Kidney epithelial cell (primary cell): ENCODE measurements around the gene STK16. TPM values are rescaled to one million over a fixed set of nuclear protein-coding genes. Genes with fewer than 3 reads are reported as not detected.

Experiments used
- DNase-seq: peaks from one replicate; pipeline ENCODE4 v3.0.0-alpha.2; 2010; ENCODE audit warnings: low read depth
- H3K27me3 ChIP-seq: 2 replicates; pipeline ENCODE4 v1.6.0; 2011; ENCODE audit warnings: low read length; ENCODE audit not compliant: control insufficient read depth, insufficient read depth
- H3K36me3 ChIP-seq: 2 replicates; pipeline ENCODE4 v1.5.1; 2011; ENCODE audit warnings: low read length; ENCODE audit not compliant: control insufficient read depth, insufficient read depth
- H3K4me3 ChIP-seq: 2 replicates; pipeline ENCODE4 v1.5.1; 2011; ENCODE audit warnings: low read depth, mild to moderate bottlenecking, control low read depth, low read length
- CTCF ChIP-seq: IDR thresholded peaks from 2 replicates; pipeline ENCODE4 v1.5.1; 2011; ENCODE audit warnings: mild to moderate bottlenecking, moderate library complexity, low read length, control low read depth, inconsistent platforms; ENCODE audit not compliant: insufficient read depth, poor library complexity, severe bottlenecking
- total RNA-seq: library from RNA; depleted of rRNA; stranded (reverse); fragments of >200 nt; gene quantifications from 2 replicates; pipeline ENCODE4 v1.2.3, GENCODE V29; 2015

STK16 gene
- total RNA-seq, 1 donor from 2014 or later, result 30.0 TPM

DNA sequence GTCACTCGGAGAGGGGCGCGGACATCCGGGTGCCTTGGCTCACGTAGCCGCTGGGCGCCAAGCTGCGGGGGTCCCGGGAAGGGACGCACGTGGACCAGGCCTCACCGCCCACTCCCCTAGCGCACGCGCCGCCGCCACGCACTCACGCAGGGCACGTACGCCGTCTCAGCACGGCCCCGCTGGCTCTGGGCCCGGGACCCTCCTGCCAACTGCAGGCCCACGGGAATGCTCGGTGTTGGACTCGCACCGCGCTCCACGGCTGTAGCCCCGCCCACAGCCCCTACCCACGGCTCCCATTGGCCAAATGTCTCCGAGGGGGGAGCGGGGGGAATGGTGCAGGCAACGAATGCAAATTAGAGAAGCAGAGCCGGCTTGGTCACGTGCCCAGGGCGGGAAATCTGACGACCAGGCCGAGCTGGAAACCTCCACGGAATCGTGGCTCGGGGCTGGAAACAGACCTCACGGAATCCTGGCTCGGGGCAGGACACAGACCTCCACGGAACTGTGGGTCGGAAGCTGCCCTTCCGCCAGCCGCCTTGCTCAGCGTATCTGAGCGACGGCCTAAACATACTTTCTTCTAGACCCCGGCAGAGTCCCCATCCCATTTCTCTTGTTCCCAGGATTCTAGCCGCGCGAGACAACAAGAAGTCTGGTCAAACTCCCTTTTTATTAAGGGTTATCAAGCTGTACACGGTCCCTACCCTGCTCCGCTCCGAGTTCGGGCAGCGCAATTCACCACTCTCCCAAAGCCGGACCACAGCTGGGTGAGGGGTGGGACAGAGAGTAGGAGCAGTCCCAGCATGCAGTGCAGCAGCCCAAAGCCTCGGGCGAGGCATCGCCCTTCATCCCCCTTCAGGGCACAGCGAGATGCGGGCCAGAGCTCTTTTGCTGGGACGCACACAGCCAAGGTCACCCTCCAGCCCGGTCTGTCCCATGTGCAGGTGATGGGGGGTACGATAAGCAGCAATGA, 26.3 kb upstream of the STK16 start, which contains the start of gene ABCB6:
Gene ABCB6 (minus strand): TSS at position 227 of the 970 bp plus-strand sequence. CDS start 285 bp downstream, outside the sequence.
- no peak for DNase-seq
- Histone ChIP-seq H3K27me3 (no peaks in the 10 kb centered on the region), H3K36me3 (peaks cover 2% of the 10 kb centered on the region), H3K4me3 (peak within 1 kb of the TSS; percentile 43)
- no peak for TF ChIP-seq CTCF

DNA sequence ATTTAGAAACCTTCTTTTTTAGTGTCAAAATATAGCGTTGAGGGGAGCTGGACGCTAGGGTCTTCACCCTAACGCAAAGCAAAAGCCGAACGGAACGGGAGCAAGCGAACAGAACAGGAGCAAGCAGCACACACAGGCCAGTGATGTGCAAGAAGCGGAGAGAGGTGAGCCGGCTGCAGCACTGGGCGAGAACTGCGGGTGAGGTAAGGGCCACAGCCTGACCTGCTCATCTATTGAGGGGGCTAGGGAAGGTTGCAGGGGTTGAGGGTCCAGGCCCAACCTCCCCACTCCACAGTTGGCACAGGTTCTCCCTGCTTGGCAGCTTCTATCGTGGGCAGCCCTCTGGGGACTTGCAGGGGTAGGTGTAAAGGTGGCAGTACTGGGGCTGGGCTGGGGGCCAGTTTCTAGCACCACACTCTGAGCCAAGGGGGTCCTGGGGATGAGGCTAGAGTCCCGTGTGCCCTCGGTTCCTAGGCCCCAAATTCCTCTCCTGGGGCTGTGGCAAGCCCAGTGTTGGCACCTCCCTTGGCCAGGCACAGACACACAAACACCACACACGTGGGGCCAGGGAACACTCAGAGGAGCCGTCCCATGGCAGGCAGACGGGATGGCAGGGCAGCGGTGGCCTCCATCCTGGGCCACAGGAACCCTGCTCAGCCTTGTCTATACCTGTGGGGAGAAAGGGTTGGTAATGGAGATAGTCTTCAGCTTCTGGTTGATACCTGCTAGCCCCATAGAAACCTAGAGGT, 25.3 kb upstream of the STK16 start:
- H3K36me3 ChIP-seq, result no peaks in the 10 kb centered on the region

GRCh38 chr2:219220652-219221402, 24.5 kb upstream of the STK16 start:
- no peak for TF ChIP-seq CTCF
- Histone ChIP-seq H3K36me3 (no peaks in the 10 kb centered on the region), H3K4me3 (no peak overlapping the region), H3K27me3 (no peaks in the 10 kb centered on the region)
- no peak for DNase-seq

More for the DNA sequence above, 25.3 kb upstream of the STK16 start:
- DNase-seq, result no peak
- Histone ChIP-seq H3K27me3 (no peaks in the 10 kb centered on the region), H3K4me3 (no peak overlapping the region)
- TF ChIP-seq CTCF, result no peak

DNA sequence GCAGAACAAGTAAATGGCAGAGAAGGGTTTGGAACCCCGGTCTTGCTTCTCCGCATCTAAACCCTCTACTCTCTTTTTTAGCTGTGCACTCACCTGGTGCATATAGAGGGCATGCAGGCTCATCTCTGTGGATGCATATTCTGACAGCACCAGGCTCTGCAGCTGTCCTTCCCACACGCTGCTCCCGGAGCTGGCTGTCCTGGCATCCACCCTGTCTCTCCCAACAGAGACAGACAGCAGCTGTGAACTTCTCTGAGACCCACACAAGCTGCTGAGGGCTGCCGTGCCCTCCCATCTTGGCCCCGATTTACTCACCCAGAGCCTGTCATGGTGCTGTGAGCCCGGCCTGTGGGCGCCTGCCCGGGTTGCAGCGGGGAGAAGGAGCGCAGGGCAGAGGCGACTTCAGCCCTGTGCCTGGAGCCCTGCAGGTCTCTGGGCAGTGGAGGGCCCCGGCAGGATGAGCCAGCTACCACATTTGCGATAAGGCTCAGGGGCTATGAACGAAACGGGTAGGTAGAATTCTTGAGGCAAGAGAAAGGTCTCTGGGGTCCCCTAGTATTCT, 23.2 kb upstream of the STK16 start:
- no peak for DNase-seq
- H3K36me3 ChIP-seq, result no peaks in the 10 kb centered on the region
- no peak overlapping the region for H3K4me3 ChIP-seq
- no peak for TF ChIP-seq CTCF
- no peaks in the 10 kb centered on the region for H3K27me3 ChIP-seq

DNA sequence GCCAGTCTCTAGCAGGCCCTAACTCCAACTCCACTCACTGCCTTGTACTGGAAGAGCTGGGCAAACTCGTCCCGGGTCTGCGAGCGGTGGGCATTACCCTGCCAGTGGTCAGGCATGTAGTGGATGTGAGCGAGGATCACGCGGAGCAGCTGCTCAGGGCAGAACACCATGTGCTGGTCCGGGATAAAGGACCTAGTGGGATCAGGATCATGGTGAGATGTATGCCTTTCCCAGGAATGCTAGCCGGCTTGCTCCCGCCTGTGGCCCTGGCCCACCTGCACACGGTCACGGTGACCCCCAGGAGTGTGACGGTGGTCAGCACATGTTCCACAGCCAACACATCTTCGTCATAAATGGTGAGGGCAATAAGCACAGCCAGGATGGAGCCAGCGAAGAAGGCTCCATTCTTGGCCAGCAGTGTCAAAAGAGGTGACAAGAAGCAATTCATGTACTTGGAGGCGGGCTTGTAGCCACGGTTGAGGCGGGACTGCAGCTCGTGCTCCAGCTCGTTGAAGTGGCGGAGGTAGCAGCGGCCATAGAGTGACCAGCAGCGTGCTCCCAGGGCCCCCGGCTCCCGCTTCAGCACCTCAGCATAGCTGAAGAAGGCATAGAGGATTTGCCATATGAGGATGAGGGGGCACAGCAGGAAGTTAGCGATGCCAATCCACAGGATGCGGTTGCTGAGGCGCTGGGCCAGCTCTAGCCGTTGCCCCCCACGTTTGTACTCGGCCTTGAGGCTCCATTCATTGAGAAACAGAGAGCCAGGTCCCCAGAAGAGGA, 21.3 kb upstream of the STK16 start:
- no peaks in the 10 kb centered on the region for H3K27me3 ChIP-seq
- H3K36me3 ChIP-seq, result no peaks in the 10 kb centered on the region
- H3K4me3 ChIP-seq, result no peak overlapping the region
- no peak for DNase-seq
- no peak for TF ChIP-seq CTCF
